HUES48 (cell line): Measurements from ENCODE around the gene CEL.

ENCODE experiments used
- H3K27ac ChIP-seq: one replicate; pipeline ENCODE4 v1.7.0; 2013; ENCODE audit warnings: low read depth, low read length, inconsistent platforms
- H3K27me3 ChIP-seq: 2 replicates; pipeline ENCODE4 v1.6.1; 2013; ENCODE audit warnings: mild to moderate bottlenecking, low read length; ENCODE audit not compliant: control insufficient read depth, insufficient read depth
- H3K36me3 ChIP-seq: 2 replicates; pipeline ENCODE4 v1.6.1; 2013; ENCODE audit warnings: low read length; ENCODE audit not compliant: control insufficient read depth, insufficient read depth
- H3K4me1 ChIP-seq: 2 replicates; pipeline ENCODE4 v1.6.1; 2013; ENCODE audit warnings: mild to moderate bottlenecking, low read length; ENCODE audit not compliant: control insufficient read depth, insufficient read depth
- H3K4me3 ChIP-seq: 2 replicates; pipeline ENCODE4 v1.5.1; 2013; ENCODE audit warnings: mild to moderate bottlenecking, low read depth, low read length
- H3K9ac ChIP-seq: 2 replicates; pipeline ENCODE4 v1.6.1; 2013; ENCODE audit warnings: mild to moderate bottlenecking, low read depth, low read length, moderate library complexity
- H3K9me3 ChIP-seq: 2 replicates; pipeline ENCODE4 v1.6.1; 2013; ENCODE audit warnings: low read length; ENCODE audit not compliant: control insufficient read depth, insufficient read depth

CEL gene

GRCh38 chr9:133099726-133100505 lies 38.1 kb downstream of the CEL start:
- Histone ChIP-seq H3K36me3 (peaks cover 49% of the 10 kb centered on the region), H3K9me3 (no peaks in the 10 kb centered on the region; the same call in 1 of the 2 replicates), H3K4me1 (no peaks in the 10 kb centered on the region), H3K27me3 (no peaks in the 10 kb centered on the region), H3K4me3 (no peak overlapping the region), H3K9ac (no peak overlapping the region), H3K27ac (no peak overlapping the region)

- no peaks in the 10 kb centered on the region for H3K4me1 ChIP-seq
- H3K27me3 ChIP-seq, result no peaks in the 10 kb centered on the region
- H3K36me3 ChIP-seq, result peaks cover 49% of the 10 kb centered on the region
- no peak overlapping the region for H3K4me3 ChIP-seq
- no peaks in the 10 kb centered on the region; the same call in 1 of the 2 replicates for H3K9me3 ChIP-seq
- H3K9ac ChIP-seq, result no peak overlapping the region
- H3K27ac ChIP-seq, result no peak overlapping the region
Observed at GRCh38 chr9:133100506-133101355, 39.0 kb downstream of the CEL start.

- Histone ChIP-seq H3K27me3 (no peaks in the 10 kb centered on the region), H3K4me1 (peaks cover 4% of the 10 kb centered on the region; the same call in 1 of the 2 replicates), H3K9me3 (no peaks in the 10 kb centered on the region; the same call in 1 of the 2 replicates), H3K36me3 (peaks cover 53% of the 10 kb centered on the region), H3K9ac (no peak overlapping the region), H3K27ac (no peak overlapping the region), H3K4me3 (no peak overlapping the region)
Observed at GRCh38 chr9:133101356-133102189, 39.8 kb downstream of the CEL start.

- Histone ChIP-seq H3K36me3 (peaks cover 55% of the 10 kb centered on the region), H3K27ac (no peak overlapping the region), H3K9me3 (no peaks in the 10 kb centered on the region), H3K4me1 (peaks cover 4% of the 10 kb centered on the region; the same call in 1 of the 2 replicates), H3K9ac (no peak overlapping the region), H3K4me3 (no peak overlapping the region), H3K27me3 (no peaks in the 10 kb centered on the region)
Observed at GRCh38 chr9:133102190-133103021, 40.6 kb downstream of the CEL start.

- H3K36me3 ChIP-seq, result peaks cover 54% of the 10 kb centered on the region
- no peak overlapping the region for H3K9ac ChIP-seq
- peaks cover 4% of the 10 kb centered on the region; the same call in 1 of the 2 replicates for H3K4me1 ChIP-seq
- no peaks in the 10 kb centered on the region for H3K27me3 ChIP-seq
- H3K4me3 ChIP-seq, result no peak overlapping the region
- no peak overlapping the region for H3K27ac ChIP-seq
- H3K9me3 ChIP-seq, result no peaks in the 10 kb centered on the region
Observed at GRCh38 chr9:133103183-133103986, 41.6 kb downstream of the CEL start.

- Histone ChIP-seq H3K27ac (no peak overlapping the region), H3K9me3 (no peaks in the 10 kb centered on the region), H3K27me3 (no peaks in the 10 kb centered on the region), H3K4me1 (peaks cover 4% of the 10 kb centered on the region; the same call in 1 of the 2 replicates), H3K36me3 (peaks cover 55% of the 10 kb centered on the region), H3K4me3 (no peak overlapping the region), H3K9ac (no peak overlapping the region)
Observed at GRCh38 chr9:133103987-133104505, 42.3 kb downstream of the CEL start.

- no peak overlapping the region for H3K9ac ChIP-seq
- peaks cover 4% of the 10 kb centered on the region; the same call in 1 of the 2 replicates for H3K4me1 ChIP-seq
- no peaks in the 10 kb centered on the region for H3K27me3 ChIP-seq
- no peak overlapping the region for H3K27ac ChIP-seq
- peaks cover 54% of the 10 kb centered on the region for H3K36me3 ChIP-seq
- no peak overlapping the region for H3K4me3 ChIP-seq
- H3K9me3 ChIP-seq, result no peaks in the 10 kb centered on the region
Observed at GRCh38 chr9:133104718-133105460, 43.1 kb downstream of the CEL start.

- Histone ChIP-seq H3K9ac (no peak overlapping the region), H3K27me3 (no peaks in the 10 kb centered on the region), H3K27ac (no peak overlapping the region), H3K4me1 (peaks cover 4% of the 10 kb centered on the region; the same call in 1 of the 2 replicates), H3K9me3 (no peaks in the 10 kb centered on the region), H3K36me3 (peaks cover 54% of the 10 kb centered on the region), H3K4me3 (no peak overlapping the region)
Observed at GRCh38 chr9:133105461-133105770, 43.6 kb downstream of the CEL start.
